Right cardiac atrium (tissue), 5 donors: ENCODE data around the gene ABHD2. TPM values are rescaled to one million over a fixed set of nuclear protein-coding genes. Genes with fewer than 3 reads are reported as not detected.
A peak's percentile ranks its signal among the peaks of the same experiment; 100 is the strongest.

Experiments
- ATAC-seq, 2 donors: fragments of 200-7000 bp; cut with Tn5 transposase; one replicate each; pipeline versions ENCODE4 v1.8.0 to v1.9.1; 2020; ENCODE audit warnings: moderate library complexity in 2 of 2, mild to moderate bottlenecking in 1 of 2
- DNase-seq, 3 donors: peaks; one replicate each; pipeline ENCODE4 v3.0.0-alpha.2; 2020
- H3K27ac ChIP-seq: one replicate; pipeline ENCODE4 v1.5.1; 2013; ENCODE audit warnings: mild to moderate bottlenecking, low read length, control low read depth, moderate library complexity
- H3K27me3 ChIP-seq: one replicate; pipeline ENCODE4 v1.6.1; 2013; ENCODE audit not compliant: control insufficient read depth, insufficient read depth
- H3K4me1 ChIP-seq: one replicate; pipeline ENCODE4 v1.6.1; 2013; ENCODE audit warnings: low read length; ENCODE audit not compliant: control insufficient read depth, insufficient read depth
- H3K4me3 ChIP-seq: one replicate; pipeline ENCODE4 v1.5.1; 2013; ENCODE audit warnings: low read length, control low read depth
- H3K9me3 ChIP-seq: one replicate; pipeline ENCODE4 v1.6.1; 2013; ENCODE audit warnings: low read length; ENCODE audit not compliant: control insufficient read depth
- WGBS: extraction: QIAGEN DNeasy Blood & Tissue Kit; methylation state at CpG from one replicate; pipeline ENCODE4 v1.1.7; 2013; 5-methylcytosine and 5-hydroxymethylcytosine counted together
- intact Hi-C, 4 donors: fragments of 100-400 bp; cut with DNase I; formaldehyde crosslinking; loops; one replicate each; pipeline versions ENCODE4 v1.11.0 to v1.14.0; 2022 to 2023
- polyA plus RNA-seq: library from polyadenylated mRNA; stranded (reverse); fragments of 200-250 nt; gene quantifications from one replicate; pipeline ENCODE4 v1.2.3, GENCODE V29; 2013
- total RNA-seq, 4 donors: library from RNA; stranded (reverse); fragmentation: NEBNext Ultra II Directional; extraction: Animal tissue kit (Norgen Biotek cat#: 25700); gene quantifications; one replicate each; pipeline ENCODE4 v1.2.1, GENCODE V29; 2021
- donor health status: healthy with polysubstance abuse.
- donor health status: DM: no; HTN: yes; CAD: no.
- donor health status: DM: no; HTN: no; CAD: no.
- donor health status: DM: no; HTN: yes; CAD: no; lungs with severe emphysema.
- donor health status: DM: yes; HTN: yes; CAD: no.

The ABHD2 gene
- total and polyA plus RNA-seq, 5 donors, result 21.8 to 179 (median 112) TPM

GRCh38 chr15:89155122-89155521 lies 66.9 kb downstream of the ABHD2 start:
- intact Hi-C loops, result no loop called here
- Histone ChIP-seq H3K9me3 (no peaks in the 10 kb centered on the region), H3K27me3 (no peaks in the 10 kb centered on the region), H3K27ac (peak overlapping the region; percentile 98), H3K4me1 (peaks cover 6% of the 10 kb centered on the region), H3K4me3 (no peak overlapping the region)
- no peak for DNase-seq
- WGBS, result 91% methylated on average over 10 of the region's 10 CpGs
- ATAC-seq, result no peak

- Histone ChIP-seq H3K4me1 (peaks cover 9% of the 10 kb centered on the region), H3K9me3 (no peaks in the 10 kb centered on the region), H3K4me3 (no peak overlapping the region), H3K27ac (peak overlapping the region; percentile 98), H3K27me3 (no peaks in the 10 kb centered on the region)
- 77% methylated on average over 6 of the region's 6 CpGs for WGBS
- DNase-seq (peak; percentile 46 to 72 (median 68)), ATAC-seq (peak; percentile 82)
- intact Hi-C loops, result no loop called here
Observed at GRCh38 chr15:89155656-89156055, 67.4 kb downstream of the ABHD2 start.

GRCh38 chr15:89157061-89157460 lies 68.8 kb downstream of the ABHD2 start:
- Histone ChIP-seq H3K4me3 (no peak overlapping the region), H3K9me3 (no peaks in the 10 kb centered on the region), H3K27me3 (no peaks in the 10 kb centered on the region), H3K4me1 (peaks cover 9% of the 10 kb centered on the region), H3K27ac (peak overlapping the region; percentile 81)
- ATAC-seq (no peak), DNase-seq (no peak)
- 67% methylated on average over 1 of the region's 1 CpG for WGBS
- intact Hi-C loops, result no loop called here

GRCh38 chr15:89157918-89158564 lies 69.8 kb downstream of the ABHD2 start:
- no peaks in the 10 kb centered on the region for H3K9me3 ChIP-seq
- H3K4me1 ChIP-seq, result peaks cover 11% of the 10 kb centered on the region
- DNase-seq, result no peak
- 45% methylated on average over 4 of the region's 4 CpGs for WGBS
- H3K27me3 ChIP-seq, result no peaks in the 10 kb centered on the region
- peak; percentile 32 to 47 for ATAC-seq
- intact Hi-C loops, result no loop called here
- H3K4me3 ChIP-seq, result no peak overlapping the region
- H3K27ac ChIP-seq, result peak overlapping the region; percentile 57

- ATAC-seq (no peak), DNase-seq (no peak)
- H3K4me3 ChIP-seq, result no peak overlapping the region
- no peak overlapping the region for H3K27ac ChIP-seq
- H3K4me1 ChIP-seq, result peaks cover 11% of the 10 kb centered on the region
- no peaks in the 10 kb centered on the region for H3K9me3 ChIP-seq
- H3K27me3 ChIP-seq, result no peaks in the 10 kb centered on the region
- 77% methylated on average over 3 of the region's 3 CpGs for WGBS
- intact Hi-C loops, result no loop called here
Observed at GRCh38 chr15:89161666-89162065, 73.4 kb downstream of the ABHD2 start.

- ATAC-seq (no peak), DNase-seq (no peak)
- Histone ChIP-seq H3K27ac (no peak overlapping the region), H3K4me1 (peaks cover 20% of the 10 kb centered on the region), H3K9me3 (no peaks in the 10 kb centered on the region), H3K4me3 (no peak overlapping the region), H3K27me3 (no peaks in the 10 kb centered on the region)
- intact Hi-C loops, result no loop called here
- 85% methylated on average over 5 of the region's 5 CpGs for WGBS
Observed at GRCh38 chr15:89163271-89164055, 75.2 kb downstream of the ABHD2 start.

- Histone ChIP-seq H3K27ac (no peak overlapping the region), H3K4me3 (no peak overlapping the region), H3K4me1 (peaks cover 19% of the 10 kb centered on the region), H3K9me3 (no peaks in the 10 kb centered on the region), H3K27me3 (no peaks in the 10 kb centered on the region)
- WGBS, result 62% methylated on average over 7 of the region's 7 CpGs
- ATAC-seq, result peak; percentile 18 to 76
- intact Hi-C loops, result no loop called here
- peak in 1 of 3 donors; percentile 72 for DNase-seq
Observed at GRCh38 chr15:89164712-89165211, 76.5 kb downstream of the ABHD2 start.

GRCh38 chr15:89165677-89166076 lies 77.4 kb downstream of the ABHD2 start:
- DNase-seq (no peak), ATAC-seq (no peak)
- Histone ChIP-seq H3K4me1 (peaks cover 17% of the 10 kb centered on the region), H3K9me3 (no peaks in the 10 kb centered on the region), H3K27ac (no peak overlapping the region), H3K4me3 (no peak overlapping the region), H3K27me3 (no peaks in the 10 kb centered on the region)
- WGBS, result 56% methylated on average over 2 of the region's 2 CpGs
- intact Hi-C loops, result no loop called here

GRCh38 chr15:89167267-89168176 lies 79.3 kb downstream of the ABHD2 start:
- DNase-seq (no peak), ATAC-seq (peak in 1 of 2 donors; percentile 76)
- 49% methylated on average over 7 of the region's 7 CpGs for WGBS
- Histone ChIP-seq H3K4me3 (no peak overlapping the region), H3K4me1 (peaks cover 14% of the 10 kb centered on the region), H3K27me3 (no peaks in the 10 kb centered on the region), H3K27ac (peak overlapping the region; percentile 78), H3K9me3 (no peaks in the 10 kb centered on the region)
- intact Hi-C loops, result no loop called here

- DNase-seq (no peak), ATAC-seq (no peak)
- H3K9me3 ChIP-seq, result no peaks in the 10 kb centered on the region
- H3K4me3 ChIP-seq, result no peak overlapping the region
- H3K27me3 ChIP-seq, result no peaks in the 10 kb centered on the region
- H3K4me1 ChIP-seq, result peaks cover 17% of the 10 kb centered on the region
- intact Hi-C loops, result no loop called here
- peak overlapping the region; percentile 78 for H3K27ac ChIP-seq
Observed at GRCh38 chr15:89168316-89168833, 80.1 kb downstream of the ABHD2 start.
